HG03039 (cell line): ENCODE data around the gene JMJD4.
A peak's percentile ranks its signal among the peaks of the same experiment; 100 is the strongest.
"Not testable (repeated sequence)": the region's sequence is repeated elsewhere in the genome, so short reads cannot be mapped to it uniquely, and the experiment has no call there.

ENCODE experiments used
- ATAC-seq: cut with Tn5 transposase; IDR thresholded peaks from one replicate; pipeline ENCODE4 v1.9.1; 2021; ENCODE audit warnings: mild to moderate bottlenecking, moderate library complexity; ENCODE audit not compliant: unreplicated experiment

The JMJD4 gene

GRCh38 chr1:227733751-227734545 lies 1.2 kb downstream of the JMJD4 start:
- no peak for ATAC-seq

- no peak for ATAC-seq
These were observed 1.8 kb downstream of the JMJD4 start for GRCh38 chr1:227733309-227733705.

GRCh38 chr1:227732586-227733308 lies 2.4 kb downstream of the JMJD4 start:
- ATAC-seq: no peak

DNA sequence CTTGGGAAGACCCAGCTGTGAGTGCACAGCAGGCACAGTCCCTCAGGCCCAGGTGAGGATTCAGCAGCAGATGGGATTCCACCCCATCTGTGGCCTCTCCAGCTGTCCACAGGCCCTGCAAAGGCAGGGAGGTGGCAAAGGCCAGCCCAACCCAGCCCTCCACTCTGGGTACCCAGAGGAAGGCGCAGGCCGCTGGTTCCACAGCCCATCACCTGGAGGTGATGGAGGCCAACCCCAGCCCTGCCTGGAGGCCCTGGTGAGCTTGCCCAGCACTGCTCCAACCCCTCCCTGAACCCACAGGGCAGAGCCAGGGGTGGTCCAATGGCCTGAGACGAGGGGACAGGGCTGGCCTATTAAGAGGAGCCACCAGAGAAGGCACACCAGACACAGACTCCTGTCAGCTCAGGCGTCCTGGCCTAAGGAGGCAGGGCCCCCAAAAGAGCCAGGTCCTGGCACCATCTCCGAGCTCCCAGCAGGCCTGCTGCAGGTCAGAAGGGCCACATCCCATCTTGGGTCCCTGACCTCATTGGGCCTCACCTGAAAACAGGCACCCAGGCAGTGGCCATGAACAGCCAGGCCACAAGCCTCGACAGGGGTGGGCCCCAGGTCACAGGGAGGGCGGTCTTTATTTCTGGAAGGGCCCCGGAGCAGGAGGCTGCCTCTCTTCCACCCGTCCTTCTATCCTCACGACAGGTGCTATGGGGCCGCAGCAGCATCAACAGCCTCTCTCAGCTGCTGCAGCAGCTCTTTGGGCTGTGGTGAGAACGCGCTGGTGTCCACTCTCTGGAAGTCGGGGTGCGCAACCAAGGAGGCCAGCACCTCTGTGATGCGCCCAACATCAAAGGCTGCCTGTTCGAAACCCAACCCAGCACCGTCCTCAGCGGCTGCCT lies 3.2 kb downstream of the JMJD4 start:
- ATAC-seq: no peak

DNA sequence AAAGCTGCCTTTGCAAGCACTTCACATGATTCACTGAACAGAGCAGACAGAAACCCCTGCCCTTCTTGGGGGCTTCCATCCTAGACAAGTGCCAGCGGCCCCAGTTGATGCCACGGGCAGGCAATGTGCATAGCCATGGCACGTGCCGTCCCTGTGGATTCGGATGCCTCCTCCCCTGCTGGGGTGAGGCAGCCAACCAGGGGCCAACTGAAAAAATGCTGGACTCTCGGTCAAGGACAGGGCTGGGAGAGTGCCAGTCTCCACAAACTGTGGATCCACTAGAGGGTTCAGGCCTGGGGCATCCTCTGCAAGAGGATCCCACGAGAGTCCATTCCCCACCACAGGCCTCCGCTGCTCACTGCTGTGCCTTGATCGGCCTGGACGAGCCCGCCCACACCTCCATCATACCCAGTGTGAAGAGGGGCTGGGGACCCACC lies 3.8 kb downstream of the JMJD4 start:
- no peak for ATAC-seq

GRCh38 chr1:227730630-227731151 lies 4.4 kb downstream of the JMJD4 start:
- ATAC-seq: no peak

- no peak for ATAC-seq
These were observed 5.0 kb downstream of the JMJD4 start for GRCh38 chr1:227729881-227730629.

GRCh38 chr1:227729144-227729880 lies 5.8 kb downstream of the JMJD4 start:
- ATAC-seq: no peak

DNA sequence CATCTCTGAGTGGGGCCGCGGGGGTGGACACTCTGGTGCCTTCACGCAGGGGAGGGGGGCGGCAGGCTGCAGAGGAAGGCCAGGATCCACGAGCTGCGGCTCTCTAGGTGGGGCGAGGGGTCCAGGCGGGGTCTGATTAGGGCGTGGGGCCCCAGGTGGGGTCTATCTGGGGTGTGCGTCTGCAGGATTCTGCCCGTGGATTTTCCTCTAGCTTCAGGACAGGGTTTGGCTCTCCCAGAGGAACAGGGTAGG lies 6.3 kb downstream of the JMJD4 start:
- no peak for ATAC-seq

- peak; percentile 46 for ATAC-seq
These were observed 6.8 kb downstream of the JMJD4 start for GRCh38 chr1:227728059-227728891.

DNA sequence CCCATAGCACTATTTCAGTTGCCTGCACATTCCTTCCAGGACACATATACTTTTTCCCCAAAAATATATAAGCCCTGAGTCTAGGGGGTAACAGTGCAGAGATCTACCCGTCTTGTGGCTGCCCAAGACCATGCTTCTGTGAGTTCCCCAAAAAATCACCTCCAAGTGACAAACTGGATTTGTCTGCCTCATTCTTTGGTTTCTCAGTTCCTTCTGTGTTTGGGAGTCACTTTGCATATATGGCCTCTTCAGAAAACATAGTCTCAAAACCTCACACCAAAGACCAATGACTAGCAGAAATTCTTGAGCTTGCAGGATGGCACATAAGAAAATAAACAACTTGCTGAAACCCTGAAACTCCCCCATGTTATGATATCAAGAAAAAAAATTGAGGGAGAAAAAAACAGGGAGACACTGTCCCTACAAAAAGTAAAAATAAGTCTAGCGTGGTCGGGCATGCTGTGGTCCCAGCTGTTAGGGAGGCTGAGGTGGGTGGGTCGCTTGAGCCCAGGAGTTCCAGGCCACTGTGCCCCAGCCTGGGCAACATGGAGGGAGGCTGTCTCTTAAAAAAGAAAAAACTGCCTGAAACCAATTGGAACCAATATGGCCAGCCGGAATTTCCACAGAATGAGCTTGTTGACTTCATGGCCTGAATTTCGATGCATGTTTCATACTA lies 8.0 kb downstream of the JMJD4 start:
- no peak for ATAC-seq

- no peak for ATAC-seq
These were observed 8.8 kb downstream of the JMJD4 start for GRCh38 chr1:227726318-227726717.

DNA sequence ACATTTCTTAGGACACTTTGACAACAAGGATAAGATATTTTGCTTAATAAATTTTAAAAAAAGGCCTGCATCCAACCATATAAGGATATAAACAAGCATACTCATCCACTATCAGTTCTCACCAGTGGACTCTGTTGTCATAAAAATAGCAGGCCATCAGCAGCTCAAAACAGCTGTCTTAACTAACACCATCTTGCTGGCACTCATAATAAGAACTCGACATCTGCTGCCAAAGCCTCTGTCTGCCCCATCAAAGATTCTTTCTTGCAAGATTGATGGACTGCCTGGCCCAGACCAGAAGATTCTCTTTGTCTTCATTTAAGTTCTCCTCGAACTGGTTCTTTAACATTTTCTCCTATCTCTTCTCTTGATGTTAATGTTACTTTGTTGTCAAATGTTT lies 10.1 kb downstream of the JMJD4 start:
- no peak for ATAC-seq

- ATAC-seq: no peak
These were observed 11.6 kb downstream of the JMJD4 start for GRCh38 chr1:227723474-227723873.

DNA sequence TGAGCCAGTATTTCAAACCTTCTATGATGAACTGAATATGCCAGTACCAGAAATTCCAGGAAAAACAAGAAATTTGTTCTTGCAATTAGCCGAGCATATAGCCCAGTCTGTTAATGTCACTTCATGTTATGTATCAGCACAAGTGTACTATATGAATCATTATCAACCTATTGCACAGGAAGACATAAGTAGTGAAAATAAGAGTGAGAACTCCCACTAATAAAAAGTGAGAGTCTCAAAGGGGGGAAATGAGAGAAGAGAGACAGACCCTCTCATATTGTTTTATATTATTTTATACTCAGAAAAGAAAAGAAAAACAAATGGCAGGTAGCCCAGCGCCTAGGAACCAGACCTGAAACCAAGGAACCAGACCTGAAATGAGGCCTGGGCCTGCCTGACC lies 16.2 kb downstream of the JMJD4 start:
- no peak for ATAC-seq

DNA sequence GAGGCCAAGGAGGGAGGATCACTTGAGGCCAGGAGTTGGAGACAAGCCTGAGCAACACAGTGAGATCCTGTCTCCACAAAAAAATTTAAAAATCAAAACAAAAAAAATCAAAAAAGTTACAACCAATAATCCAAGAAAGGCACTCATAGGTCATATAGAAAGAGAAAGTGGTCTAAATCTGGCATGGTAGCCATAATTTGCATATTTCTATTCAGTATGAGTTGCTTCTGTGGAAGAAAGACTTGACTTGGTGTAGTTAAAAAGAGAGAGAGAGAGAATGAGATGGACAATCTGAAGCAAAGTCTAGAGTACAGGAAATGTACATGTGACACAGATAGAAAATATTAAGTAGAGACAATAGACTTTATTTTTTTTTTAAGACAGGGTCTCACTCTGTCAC lies 22.5 kb downstream of the JMJD4 start:
- no peak for ATAC-seq

DNA sequence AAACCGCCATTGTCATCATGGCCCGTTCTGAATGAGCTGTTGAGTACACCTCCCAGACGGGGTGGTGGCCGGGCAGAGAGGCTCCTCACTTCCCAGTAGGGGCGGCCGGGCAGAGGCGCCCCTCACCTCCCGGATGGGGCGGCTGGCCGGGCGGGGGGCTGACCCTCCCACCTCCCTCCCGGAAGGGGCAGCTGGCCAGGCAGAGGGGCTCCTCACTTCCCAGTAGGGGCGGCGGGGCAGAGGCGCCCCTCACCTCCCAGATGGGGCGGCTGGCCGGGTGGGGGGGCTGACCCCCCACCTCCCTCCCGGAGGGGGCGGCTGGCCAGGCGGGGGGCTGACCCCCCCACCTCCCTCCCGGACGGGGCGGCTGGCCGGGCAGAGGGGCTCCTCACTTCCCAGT lies 24.6 kb downstream of the JMJD4 start:
- ATAC-seq: not testable (repeated sequence)

DNA sequence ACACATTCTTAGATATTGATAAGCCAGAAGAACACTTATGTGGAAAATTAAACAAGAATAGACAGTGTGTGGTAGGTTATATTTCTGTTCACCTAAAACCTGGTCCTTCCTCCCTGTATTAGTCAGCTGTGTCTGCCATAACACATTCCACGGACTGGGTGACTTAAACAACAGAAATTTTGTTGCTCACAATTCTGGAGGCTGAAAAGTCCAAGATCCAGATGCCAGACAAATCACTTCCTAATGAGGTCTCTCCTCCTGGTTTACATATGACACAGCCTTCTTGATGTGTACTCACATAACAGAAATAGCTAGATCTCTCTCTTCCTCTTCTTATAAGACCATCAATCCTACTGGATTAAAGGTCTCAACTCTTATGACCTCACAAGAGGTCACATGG lies 25.7 kb downstream of the JMJD4 start:
- no peak for ATAC-seq

- ATAC-seq: no peak
These were observed 27.3 kb downstream of the JMJD4 start for GRCh38 chr1:227707846-227708245.
